HepG2 (cell line): Measurements from ENCODE around the gene RRM2. TPM values are rescaled to one million over a fixed set of nuclear protein-coding genes. Genes with fewer than 3 reads are reported as not detected.

ENCODE experiments used
- AKNA ChIP-seq: sonication (generic); formaldehyde crosslinking; IDR thresholded peaks from 2 replicates; pipeline ENCODE4 v1.4.0; 2020; ENCODE audit warnings: missing genetic modification reagents, borderline replicate concordance
- NFIB ChIP-seq: sonication (generic); formaldehyde crosslinking; IDR thresholded peaks from 2 replicates; pipeline ENCODE4 v1.9.0; 2021; ENCODE audit warnings: missing genetic modification reagents, mild to moderate bottlenecking, borderline replicate concordance
- NR2F6 ChIP-seq, 2 experiments: IDR thresholded peaks; 2 replicates each; pipeline ENCODE4 v1.6.1; 2016; ENCODE audit warnings: antibody characterized with exemption in 1 of 2, mild to moderate bottlenecking in 1 of 2
- PHF21A ChIP-seq: sonication (generic); formaldehyde crosslinking; IDR thresholded peaks from 2 replicates; pipeline ENCODE4 v1.5.0; 2020; ENCODE audit warnings: mild to moderate bottlenecking, missing genetic modification reagents
- SMAD9 ChIP-seq: sonication (generic); formaldehyde crosslinking; IDR thresholded peaks from 2 replicates; pipeline ENCODE4 v1.5.1; 2020; ENCODE audit warnings: mild to moderate bottlenecking, missing genetic modification reagents
- ZBTB1 ChIP-seq: sonication (generic); formaldehyde crosslinking; IDR thresholded peaks from 2 replicates; pipeline ENCODE4 v1.4.0; 2020; ENCODE audit warnings: missing genetic modification reagents, borderline replicate concordance
- ZFP41 ChIP-seq: sonication (generic); formaldehyde crosslinking; IDR thresholded peaks from 2 replicates; pipeline ENCODE4 v1.4.0; 2020; ENCODE audit warnings: mild to moderate bottlenecking, missing genetic modification reagents, borderline replicate concordance
- ZNF12 ChIP-seq: sonication (generic); formaldehyde crosslinking; IDR thresholded peaks from 2 replicates; pipeline ENCODE4 v1.5.0; 2020; ENCODE audit warnings: missing genetic modification reagents
- ZNF124 ChIP-seq: sonication (generic); formaldehyde crosslinking; IDR thresholded peaks from 2 replicates; pipeline ENCODE4 v1.4.0; 2020; ENCODE audit warnings: missing genetic modification reagents
- ZNF235 ChIP-seq: sonication (generic); formaldehyde crosslinking; IDR thresholded peaks from 2 replicates; pipeline ENCODE4 v1.8.1; 2023; ENCODE audit warnings: mild to moderate bottlenecking, missing genetic modification reagents, borderline replicate concordance
- ZNF619 ChIP-seq: sonication (generic); formaldehyde crosslinking; IDR thresholded peaks from 2 replicates; pipeline ENCODE4 v1.4.0; 2020; ENCODE audit warnings: mild to moderate bottlenecking, missing genetic modification reagents
- ZNF670 ChIP-seq: sonication (generic); formaldehyde crosslinking; IDR thresholded peaks from 2 replicates; pipeline ENCODE4 v1.8.0; 2022; ENCODE audit warnings: mild to moderate bottlenecking, missing genetic modification reagents, borderline replicate concordance
- ZNF878 ChIP-seq: sonication (generic); formaldehyde crosslinking; IDR thresholded peaks from 2 replicates; pipeline ENCODE4 v1.8.1; 2023; ENCODE audit warnings: mild to moderate bottlenecking, missing genetic modification reagents, moderate library complexity
- polyA plus RNA-seq, 8 experiments: library from polyadenylated mRNA; depleted of rRNA in 3 of 8; stranded (reverse) in 7 of 8; unstranded in 1 of 8; fragments of >200 nt; fragmentation: Illumina TruSeq in 4 of 8; extraction: Trizol in 4 of 8; gene quantifications; 2 replicates each; pipeline versions ENCODE4 v1.2.1 to v1.2.3, GENCODE V29; 2011 to 2016; ENCODE audit warnings: low read depth in 4 of 8, missing spikeins in 1 of 8, mixed read lengths in 1 of 8; ENCODE audit not compliant: insufficient read depth in 1 of 8
- total RNA-seq, 5 experiments: library from RNA; depleted of rRNA; stranded (reverse); fragments of >200 nt; fragmentation: Illumina TruSeq; extraction: Trizol; gene quantifications; 2 replicates each; pipeline ENCODE4 v1.2.3, GENCODE V29; 2016; ENCODE audit warnings: low read depth in 1 of 5
- TF ChIP-seq, protein P1 (sequence below): sonication (generic); formaldehyde crosslinking; IDR thresholded peaks from 2 replicates; pipeline ENCODE4 v1.4.0; 2020; ENCODE audit warnings: mild to moderate bottlenecking, missing genetic modification reagents
- TF ChIP-seq, protein P2 (sequence below): sonication (generic); formaldehyde crosslinking; IDR thresholded peaks from 2 replicates; pipeline ENCODE4 v1.9.0; 2021; ENCODE audit warnings: mild to moderate bottlenecking, missing genetic modification reagents

The RRM2 gene
- total and polyA plus RNA-seq, 2 of the 13 experiments (the other 11 are each of a cell fraction or from before 2014, with no cell fraction given): 31.3 to 150 TPM

DNA sequence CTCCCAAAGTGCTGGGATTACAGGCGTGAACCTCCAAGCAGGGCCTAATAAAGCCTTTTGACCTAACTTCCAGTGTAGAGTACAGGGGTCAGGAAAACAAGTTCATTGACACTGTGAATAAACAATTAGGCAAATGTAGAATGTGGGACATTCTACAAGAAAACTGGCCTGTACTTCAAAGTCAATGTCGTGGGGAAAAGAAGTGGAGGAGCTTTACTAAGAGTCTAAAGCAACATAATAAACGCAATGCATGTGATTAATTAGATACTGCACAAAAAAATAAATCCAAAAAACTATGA is 3.6 kb upstream of the RRM2 start (continued):
- TF ChIP-seq, protein P1, sequence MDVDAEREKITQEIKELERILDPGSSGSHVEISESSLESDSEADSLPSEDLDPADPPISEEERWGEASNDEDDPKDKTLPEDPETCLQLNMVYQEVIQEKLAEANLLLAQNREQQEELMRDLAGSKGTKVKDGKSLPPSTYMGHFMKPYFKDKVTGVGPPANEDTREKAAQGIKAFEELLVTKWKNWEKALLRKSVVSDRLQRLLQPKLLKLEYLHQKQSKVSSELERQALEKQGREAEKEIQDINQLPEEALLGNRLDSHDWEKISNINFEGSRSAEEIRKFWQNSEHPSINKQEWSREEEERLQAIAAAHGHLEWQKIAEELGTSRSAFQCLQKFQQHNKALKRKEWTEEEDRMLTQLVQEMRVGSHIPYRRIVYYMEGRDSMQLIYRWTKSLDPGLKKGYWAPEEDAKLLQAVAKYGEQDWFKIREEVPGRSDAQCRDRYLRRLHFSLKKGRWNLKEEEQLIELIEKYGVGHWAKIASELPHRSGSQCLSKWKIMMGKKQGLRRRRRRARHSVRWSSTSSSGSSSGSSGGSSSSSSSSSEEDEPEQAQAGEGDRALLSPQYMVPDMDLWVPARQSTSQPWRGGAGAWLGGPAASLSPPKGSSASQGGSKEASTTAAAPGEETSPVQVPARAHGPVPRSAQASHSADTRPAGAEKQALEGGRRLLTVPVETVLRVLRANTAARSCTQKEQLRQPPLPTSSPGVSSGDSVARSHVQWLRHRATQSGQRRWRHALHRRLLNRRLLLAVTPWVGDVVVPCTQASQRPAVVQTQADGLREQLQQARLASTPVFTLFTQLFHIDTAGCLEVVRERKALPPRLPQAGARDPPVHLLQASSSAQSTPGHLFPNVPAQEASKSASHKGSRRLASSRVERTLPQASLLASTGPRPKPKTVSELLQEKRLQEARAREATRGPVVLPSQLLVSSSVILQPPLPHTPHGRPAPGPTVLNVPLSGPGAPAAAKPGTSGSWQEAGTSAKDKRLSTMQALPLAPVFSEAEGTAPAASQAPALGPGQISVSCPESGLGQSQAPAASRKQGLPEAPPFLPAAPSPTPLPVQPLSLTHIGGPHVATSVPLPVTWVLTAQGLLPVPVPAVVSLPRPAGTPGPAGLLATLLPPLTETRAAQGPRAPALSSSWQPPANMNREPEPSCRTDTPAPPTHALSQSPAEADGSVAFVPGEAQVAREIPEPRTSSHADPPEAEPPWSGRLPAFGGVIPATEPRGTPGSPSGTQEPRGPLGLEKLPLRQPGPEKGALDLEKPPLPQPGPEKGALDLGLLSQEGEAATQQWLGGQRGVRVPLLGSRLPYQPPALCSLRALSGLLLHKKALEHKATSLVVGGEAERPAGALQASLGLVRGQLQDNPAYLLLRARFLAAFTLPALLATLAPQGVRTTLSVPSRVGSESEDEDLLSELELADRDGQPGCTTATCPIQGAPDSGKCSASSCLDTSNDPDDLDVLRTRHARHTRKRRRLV (CRISPR knock-in tag): no peak
- TF ChIP-seq ZNF235 (CRISPR knock-in tag) (no peak), ZNF670 (no peak), ZNF878 (no peak), NR2F6 (IDR thresholded peaks at IDR 0.05) (peak; percentile 87), NR2F6 (CRISPR knock-in tag; IDR thresholded peaks at IDR 0.05) (peak; percentile 90), ZNF619 (CRISPR knock-in tag) (no peak), SMAD9 (CRISPR knock-in tag) (no peak), ZNF12 (CRISPR knock-in tag) (no peak), AKNA (CRISPR knock-in tag) (no peak), ZNF124 (CRISPR knock-in tag) (no peak), NFIB (CRISPR knock-in tag) (no peak), ZBTB1 (CRISPR knock-in tag) (no peak), ZFP41 (CRISPR knock-in tag) (no peak), PHF21A (CRISPR knock-in tag) (no peak)
- TF ChIP-seq, protein P2, sequence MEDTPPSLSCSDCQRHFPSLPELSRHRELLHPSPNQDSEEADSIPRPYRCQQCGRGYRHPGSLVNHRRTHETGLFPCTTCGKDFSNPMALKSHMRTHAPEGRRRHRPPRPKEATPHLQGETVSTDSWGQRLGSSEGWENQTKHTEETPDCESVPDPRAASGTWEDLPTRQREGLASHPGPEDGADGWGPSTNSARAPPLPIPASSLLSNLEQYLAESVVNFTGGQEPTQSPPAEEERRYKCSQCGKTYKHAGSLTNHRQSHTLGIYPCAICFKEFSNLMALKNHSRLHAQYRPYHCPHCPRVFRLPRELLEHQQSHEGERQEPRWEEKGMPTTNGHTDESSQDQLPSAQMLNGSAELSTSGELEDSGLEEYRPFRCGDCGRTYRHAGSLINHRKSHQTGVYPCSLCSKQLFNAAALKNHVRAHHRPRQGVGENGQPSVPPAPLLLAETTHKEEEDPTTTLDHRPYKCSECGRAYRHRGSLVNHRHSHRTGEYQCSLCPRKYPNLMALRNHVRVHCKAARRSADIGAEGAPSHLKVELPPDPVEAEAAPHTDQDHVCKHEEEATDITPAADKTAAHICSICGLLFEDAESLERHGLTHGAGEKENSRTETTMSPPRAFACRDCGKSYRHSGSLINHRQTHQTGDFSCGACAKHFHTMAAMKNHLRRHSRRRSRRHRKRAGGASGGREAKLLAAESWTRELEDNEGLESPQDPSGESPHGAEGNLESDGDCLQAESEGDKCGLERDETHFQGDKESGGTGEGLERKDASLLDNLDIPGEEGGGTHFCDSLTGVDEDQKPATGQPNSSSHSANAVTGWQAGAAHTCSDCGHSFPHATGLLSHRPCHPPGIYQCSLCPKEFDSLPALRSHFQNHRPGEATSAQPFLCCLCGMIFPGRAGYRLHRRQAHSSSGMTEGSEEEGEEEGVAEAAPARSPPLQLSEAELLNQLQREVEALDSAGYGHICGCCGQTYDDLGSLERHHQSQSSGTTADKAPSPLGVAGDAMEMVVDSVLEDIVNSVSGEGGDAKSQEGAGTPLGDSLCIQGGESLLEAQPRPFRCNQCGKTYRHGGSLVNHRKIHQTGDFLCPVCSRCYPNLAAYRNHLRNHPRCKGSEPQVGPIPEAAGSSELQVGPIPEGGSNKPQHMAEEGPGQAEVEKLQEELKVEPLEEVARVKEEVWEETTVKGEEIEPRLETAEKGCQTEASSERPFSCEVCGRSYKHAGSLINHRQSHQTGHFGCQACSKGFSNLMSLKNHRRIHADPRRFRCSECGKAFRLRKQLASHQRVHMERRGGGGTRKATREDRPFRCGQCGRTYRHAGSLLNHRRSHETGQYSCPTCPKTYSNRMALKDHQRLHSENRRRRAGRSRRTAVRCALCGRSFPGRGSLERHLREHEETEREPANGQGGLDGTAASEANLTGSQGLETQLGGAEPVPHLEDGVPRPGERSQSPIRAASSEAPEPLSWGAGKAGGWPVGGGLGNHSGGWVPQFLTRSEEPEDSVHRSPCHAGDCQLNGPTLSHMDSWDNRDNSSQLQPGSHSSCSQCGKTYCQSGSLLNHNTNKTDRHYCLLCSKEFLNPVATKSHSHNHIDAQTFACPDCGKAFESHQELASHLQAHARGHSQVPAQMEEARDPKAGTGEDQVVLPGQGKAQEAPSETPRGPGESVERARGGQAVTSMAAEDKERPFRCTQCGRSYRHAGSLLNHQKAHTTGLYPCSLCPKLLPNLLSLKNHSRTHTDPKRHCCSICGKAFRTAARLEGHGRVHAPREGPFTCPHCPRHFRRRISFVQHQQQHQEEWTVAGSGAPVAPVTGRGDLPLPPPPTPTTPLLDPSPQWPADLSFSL (CRISPR knock-in tag): no peak
